GDM1 (cell line): ENCODE measurements around the gene CHST15.

Experiments used
- DNase-seq: peaks from one replicate; lab custom pipeline; 2025; lab: John Stamatoyannopoulos, UW

Gene CHST15

DNA sequence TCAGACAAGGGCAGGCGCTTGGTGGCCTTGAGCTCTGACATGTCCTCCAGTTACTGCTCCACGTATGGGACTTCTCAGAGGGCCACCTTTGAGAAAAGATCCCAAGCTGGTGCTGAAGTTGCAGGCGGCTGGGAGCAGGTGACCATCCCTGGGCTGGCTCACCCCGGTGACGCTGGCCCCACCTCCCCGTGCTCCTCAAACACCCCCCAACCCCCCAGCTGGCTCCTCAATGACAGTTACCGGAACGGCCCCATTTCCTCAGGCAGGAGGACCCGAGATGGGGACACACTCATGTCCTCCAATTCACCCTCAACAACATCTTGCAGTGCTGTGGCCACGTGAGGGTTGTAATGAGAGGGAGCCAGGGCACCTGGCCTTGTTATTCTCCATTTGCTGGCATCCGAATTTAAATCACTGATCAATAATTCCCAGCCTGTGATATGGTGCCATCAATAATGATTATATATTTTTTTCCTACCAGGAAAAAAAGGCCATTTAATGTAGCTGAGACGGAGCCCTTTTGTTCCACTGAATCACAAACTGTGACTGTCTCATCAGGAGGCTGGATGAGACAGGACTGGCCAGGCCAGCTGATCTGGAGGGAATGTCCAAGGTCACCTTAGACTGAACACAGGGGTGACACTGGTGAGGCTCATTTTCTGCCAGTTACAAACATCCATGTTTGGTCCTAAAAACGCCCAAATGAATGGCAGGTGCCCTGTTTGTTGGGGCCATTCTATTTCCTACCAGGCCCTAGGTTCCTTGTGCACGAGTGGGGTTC lies 64.5 kb downstream of the CHST15 start:
- no peak for DNase-seq

DNA sequence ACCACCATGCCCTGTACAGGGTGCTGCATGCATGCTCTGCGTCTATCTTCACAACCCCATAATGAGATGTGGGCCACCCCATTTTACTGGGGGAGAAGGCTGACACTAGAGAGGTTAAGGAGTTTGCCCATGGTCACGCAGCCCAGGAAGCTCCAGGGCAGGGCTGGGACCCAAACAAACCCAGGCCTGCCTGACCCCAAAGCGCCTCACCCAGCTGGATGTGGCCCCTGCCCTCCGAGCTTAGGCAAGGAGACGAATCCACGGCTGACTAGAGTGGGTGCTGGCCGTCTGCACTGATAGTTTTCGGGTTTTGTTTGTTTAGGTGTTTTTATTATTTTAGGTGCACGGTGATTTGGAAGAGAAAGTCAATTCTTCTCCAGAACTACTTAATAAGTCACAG lies 65.7 kb downstream of the CHST15 start:
- DNase-seq = no peak

DNA sequence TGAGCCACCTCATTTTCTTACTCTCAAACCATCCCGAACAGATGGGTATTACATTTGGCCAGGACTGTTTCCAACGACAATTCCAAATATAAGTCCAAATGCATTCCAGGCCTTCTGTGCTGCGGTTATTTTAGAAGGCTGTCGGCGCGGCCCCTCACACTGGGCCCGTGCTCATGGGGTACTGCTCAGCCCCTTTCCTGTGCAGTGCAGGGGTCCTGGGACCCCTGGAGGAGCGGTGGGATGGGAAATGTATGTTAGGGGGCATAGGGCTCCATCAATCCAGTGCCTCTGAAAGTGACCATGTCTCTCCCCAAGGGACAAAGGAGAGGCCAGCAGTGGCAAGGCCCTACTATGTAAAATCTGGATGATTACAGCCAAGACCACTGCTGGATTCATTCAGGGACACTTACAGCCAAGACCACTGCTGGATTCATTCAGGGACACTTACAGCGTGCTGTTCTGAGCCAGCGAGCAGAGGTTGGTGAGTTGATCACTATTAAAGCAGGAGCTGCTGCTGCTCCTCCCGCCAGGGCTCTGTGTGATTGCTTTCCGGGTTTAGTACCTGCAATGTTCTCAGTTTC lies 66.3 kb downstream of the CHST15 start:
- DNase-seq = no peak

DNA sequence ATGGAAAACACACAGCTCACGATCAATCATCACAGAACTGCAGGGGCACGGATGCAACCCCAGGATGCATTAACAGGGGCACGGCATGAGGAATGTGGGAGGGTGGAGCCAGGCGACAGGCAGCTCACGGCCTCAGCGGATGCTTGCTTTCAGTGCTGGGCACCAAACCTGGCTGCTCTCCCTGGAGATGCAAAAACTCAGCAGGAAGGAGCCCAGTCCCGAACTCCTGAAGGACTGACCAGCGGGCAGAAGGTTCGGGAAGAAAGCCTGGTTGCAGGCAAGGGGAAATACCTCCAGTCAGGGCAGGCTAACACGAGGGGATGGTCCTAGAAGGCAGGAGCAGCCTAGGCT lies 66.8 kb downstream of the CHST15 start:
- no peak for DNase-seq

DNA sequence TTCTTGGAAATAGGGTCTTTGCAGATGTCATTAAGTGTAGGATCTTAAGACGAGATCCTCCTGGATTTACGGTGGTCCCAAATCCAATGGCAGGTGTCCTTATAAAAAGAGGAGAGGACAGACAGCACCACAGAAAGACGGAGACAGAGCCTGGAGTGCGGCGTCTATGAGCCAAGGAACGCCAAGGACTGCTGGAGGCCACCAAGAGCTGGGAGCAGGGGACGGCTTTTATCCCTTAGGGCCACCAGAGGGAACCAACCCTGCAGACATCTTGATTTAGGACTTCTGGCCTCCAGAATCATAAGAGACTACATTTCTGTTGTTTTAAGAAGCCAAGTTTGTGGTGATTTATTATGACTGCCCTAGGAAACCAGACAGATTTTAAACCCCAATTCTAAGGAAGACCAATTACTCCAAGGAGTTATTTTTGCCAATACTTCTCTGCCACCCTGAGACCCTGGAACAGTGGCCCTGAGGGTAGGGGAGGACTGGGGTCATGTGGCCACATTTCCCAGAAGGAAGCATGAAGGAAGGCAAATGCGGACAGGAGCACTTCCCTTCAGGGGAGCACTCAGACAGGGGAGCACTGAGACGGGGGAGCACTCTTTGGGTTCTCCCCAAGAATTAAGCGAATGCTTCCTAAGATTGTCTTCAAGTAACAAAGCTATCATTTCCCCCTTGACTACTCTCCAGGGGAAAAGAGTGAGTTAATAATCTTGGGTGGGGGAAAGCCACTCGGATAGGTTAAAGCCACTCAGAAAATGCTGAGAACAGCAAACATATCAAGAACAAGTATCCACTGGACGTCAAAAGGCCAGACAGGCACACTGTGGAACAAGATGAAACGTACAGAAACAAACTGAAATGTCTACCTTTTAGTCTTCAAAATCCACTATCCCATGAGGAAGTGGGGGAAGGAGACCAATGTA lies 67.5 kb downstream of the CHST15 start:
- DNase-seq = no peak

DNA sequence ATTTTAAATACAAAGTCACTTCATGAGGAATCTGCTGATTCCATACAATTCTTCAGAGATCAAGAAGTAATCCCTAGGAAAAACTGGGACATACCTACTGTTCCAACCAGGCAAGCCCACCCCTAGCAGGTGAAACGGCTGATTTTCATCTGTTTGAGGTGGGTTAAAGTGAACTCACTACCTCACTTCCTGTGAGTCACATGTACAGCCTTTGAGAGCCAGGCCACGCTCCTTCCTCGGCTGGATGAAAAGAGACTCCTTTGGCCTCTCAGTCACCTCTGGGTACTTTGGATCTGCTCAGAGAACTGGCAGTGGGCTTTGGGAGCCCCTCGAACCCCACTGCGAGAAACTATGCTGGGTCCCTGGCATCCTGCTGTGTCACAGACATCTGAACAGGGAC lies 68.2 kb downstream of the CHST15 start:
- DNase-seq = no peak

DNA sequence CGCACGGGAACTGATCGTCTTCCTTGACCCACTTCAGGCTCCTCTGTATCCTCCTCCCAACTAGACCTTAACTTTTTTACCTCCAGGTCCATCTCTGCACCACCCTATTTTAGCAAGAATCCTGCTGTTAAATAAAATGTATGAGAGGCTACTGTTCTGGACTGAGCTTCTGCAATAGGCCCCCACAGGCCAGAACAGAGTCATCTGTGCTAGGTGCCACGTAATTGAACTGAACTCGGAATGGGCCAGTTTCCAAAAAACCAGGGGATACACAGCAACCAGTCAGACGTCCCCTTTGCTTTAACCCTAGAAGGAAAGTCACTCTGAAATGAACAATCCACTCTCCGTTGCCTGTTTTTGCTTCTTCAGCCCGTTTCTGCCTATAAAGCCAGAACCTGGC lies 71.3 kb downstream of the CHST15 start:
- DNase-seq = no peak

DNA sequence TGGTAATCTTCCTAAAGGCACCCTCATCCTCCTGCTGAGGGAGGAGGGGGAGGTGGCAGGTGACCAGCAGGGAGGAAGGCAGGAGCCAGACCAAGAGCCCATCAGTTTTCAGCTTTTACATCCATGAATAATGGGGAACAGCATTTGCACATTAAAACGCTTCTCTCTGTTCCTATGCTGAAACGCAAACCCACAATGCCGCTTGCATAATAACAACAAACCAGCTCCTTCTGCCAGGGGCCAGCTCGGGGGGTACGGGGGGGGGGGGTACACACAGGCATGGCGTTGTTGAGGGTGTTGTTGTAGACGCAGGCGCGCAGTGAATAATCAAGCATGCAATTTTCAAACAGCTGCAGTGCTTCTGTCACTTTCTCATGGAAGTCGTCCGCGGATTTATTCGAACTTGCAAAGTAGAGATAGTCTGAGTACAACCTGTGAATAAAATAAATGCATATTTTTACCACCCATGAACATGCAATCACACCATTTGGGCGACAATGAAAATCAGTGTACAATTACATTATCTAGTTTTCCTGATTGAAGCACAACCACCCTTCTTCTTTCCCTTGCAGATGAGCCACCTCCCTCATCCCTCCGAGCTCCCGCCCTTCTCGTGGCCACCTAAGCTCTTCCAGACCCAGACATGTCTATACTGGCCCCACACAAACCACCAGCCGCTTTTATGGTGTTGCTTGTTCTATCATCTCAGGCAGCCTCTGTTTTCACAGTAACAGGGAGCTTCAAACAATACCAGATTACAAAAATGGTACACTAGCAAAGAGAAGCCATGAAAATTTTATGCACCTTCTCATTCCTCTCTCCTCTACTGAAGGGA lies 72.2 kb downstream of the CHST15 start:
- no peak for DNase-seq

DNA sequence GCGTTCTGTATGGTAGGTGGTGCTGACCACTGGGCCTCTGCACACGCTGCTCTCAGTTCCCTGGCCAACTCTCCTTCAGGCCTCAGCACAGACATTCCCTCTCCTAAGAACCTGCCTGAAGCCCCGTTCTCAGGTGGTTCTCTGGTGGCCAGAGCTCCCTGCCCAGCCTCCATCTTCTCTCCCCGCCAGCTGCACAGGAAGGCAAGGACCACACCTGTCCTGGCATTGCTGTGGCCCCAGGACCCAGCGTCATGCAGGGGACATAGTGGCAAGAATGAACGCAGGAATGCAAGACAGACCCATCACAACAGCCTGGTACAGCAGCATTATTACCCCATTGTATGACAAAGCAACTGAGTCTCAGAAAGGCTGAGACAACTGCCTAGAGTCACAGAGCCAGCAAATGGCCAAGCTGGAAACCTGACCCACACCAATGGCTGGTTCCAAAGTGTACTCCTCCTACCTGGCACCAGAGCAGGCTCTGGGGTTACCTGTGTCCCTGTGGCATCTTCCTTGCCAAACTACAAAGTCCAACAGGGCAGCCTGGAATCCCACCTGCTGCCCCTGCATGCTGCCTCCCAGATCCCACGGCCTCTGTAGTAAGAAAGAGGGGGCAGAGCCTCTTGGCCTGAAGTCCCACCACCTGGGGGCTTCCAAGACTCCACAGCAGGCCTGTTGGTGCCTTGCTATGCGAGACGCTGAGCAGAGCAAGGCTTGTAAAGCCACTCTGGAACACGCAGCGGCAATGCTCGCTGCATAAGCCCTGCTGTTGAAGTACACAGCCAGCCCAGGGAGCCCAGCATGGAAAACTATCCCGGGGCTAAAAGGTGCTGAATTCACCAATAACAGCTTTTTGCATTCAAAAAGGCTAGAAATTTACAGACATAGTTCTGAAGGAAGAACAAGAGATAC lies 73.3 kb downstream of the CHST15 start:
- no peak for DNase-seq

DNA sequence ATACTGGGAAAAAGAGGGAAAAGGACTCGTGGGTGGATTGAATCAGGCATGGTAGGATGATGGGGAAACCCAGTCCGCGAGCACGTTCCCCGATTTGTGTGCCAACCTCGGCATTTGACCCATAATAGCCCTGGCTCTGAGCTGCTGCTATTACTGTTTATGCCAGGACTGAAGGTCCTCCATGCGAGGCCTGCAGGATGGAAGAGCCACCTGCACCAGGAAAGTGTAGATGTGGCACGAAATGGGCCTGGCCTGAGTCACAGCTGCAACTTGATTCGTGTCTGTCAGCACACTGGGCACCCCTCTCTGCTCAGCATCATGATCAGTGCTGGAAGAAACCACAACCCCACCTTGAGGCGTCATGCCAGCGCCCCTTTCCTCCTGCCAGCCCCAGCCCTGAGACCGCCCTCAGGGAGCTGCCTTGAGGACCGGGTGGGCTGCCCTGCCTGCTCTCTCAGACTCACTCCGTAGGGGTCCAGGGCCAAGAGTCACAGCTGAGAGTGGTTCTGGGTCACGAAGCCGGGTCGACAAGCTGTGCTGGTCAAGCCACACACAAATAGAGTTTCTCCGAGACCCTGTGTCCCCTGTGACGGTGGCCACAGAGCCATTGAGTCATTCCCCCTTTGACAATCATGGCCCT lies 74.4 kb downstream of the CHST15 start:
- DNase-seq = no peak

DNA sequence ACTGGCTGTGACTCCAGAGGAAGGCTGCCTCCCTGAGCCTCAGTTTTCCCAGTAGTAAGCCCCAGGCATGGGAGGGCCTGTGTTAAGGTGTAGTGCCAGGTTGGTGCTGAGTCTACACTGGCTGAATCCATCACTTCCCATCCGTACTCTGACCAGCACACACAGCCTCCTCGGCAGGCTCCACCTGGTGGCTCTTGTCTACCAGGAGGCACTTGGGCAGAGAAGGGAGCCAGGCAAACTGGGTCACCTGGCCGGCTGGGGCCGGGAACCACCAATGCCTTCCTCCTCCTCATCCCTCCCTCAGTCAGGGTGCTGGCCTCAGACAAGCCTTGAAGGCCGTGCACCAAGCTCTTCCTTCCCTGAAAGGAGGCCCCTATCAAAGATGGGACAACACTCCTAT lies 75.7 kb downstream of the CHST15 start:
- no peak for DNase-seq

DNA sequence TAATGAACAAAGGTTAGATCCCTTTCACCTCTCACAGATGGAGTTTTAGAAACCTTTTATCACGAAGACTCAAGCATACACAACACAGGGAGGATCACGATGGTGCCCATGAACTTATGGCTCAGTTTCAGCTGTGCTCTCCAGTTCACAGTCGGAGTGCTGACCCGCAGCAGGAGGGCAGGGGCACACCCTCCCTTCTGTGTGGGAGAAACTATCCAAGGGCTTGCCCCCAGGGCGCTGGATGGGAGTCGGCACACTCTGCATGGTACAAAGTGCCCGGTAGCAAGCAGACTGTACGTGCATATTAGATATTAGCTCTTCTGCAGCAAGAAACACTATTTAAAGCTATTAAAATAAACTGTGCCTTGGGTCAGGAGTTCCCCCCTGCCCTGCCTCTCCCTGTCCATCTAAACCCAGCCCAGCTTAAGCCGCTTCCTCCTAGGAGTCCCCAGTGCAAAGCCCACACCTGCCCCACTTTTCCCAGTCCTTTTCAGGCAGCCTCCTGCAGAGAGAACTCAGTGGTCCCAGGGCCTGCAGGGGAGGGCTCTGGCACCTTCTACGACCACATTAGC lies 76.5 kb downstream of the CHST15 start:
- DNase-seq = no peak

DNA sequence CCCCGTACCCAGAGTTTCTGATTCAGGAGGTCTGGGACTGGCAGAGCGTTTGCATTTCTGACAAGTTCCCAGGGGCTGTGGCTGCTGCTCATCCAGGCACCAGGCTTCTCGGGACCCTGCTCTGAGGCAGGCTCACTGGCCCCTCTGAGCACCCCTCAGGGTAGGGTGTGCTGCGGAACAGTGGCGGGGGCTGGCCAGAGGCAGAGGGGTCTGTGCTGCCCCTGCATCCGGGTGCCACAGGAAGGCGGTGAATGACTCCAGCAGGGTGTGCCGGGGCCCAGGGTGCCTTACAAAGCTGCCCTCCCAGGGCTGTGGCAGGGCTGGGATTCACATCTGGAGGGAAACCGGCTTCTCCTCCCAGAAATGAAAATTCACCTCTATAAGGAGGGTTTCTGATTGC lies 77.4 kb downstream of the CHST15 start:
- DNase-seq = no peak

DNA sequence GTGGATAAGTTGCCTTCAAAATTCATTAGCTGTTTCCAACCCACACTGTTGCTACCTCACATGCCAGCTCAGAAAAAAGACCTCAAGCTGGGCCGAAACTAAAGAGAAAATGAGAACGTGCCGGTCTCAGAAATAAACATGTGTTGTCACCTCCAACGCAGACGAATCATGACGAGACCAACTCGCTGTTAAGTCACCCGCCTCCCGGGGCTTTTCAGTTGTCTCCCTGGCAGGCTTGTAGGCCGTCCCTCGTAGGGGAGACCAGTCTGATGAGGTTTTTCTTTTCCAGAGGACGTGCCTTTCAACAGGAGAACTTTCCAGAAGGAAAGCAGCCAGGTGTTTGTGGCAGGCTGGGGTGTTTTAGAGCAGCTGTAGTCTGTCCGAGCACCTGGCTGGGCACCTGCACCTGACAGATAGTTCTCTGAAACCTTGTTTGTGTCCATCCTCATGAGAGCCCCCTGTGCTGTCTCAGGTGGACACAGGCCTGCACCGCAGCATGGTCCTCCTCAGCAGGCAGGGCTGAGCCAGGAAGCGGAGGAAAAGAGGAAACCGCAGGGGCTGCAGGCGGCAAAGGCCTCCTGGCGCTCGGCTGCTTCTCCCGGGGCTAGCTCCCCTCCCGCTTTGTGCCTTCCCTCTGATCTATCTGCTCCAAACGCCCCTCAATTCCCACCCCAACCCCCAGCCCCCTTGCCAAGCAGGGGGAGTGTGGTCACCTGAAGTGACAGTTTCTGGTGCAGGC lies 78.8 kb downstream of the CHST15 start:
- no peak for DNase-seq

DNA sequence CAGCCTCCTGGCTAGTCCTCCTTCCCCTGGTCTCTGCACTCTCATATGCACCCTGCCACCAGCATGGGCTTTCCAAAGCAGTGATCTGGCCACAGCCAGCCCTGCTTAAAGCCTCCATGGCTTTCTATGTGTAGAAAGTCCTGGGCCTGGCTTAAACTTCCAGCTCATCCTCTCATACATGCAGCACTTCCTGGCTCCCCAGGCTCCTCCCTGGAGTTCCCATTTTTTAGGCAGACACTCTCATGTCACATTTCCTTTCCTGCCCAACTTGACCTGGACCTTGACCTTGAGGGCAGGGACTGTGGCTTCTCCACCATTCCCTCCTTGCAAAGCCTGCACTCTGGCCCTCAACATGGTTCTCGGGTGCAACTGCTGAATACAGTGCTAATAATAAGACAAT lies 79.5 kb downstream of the CHST15 start:
- DNase-seq = no peak

DNA sequence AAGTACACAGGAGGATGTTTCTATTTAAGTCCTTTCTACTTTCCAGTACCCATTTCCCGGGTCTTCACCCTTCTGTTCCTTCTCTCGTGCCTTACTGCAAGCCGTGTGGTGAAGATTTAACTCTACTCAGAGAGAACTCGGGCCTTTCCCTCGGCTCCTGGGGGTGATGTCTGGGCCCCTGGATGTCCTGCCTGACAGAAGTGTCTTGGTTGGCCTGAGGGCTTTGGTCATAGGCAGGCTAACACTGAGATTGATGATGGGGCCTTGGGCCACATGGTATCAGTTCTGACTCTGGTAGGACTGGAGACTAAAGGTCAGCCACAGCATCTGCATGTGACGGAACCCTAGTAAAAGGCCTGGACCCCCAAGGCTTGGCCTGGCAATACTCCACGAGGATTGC lies 80.4 kb downstream of the CHST15 start:
- no peak for DNase-seq

DNA sequence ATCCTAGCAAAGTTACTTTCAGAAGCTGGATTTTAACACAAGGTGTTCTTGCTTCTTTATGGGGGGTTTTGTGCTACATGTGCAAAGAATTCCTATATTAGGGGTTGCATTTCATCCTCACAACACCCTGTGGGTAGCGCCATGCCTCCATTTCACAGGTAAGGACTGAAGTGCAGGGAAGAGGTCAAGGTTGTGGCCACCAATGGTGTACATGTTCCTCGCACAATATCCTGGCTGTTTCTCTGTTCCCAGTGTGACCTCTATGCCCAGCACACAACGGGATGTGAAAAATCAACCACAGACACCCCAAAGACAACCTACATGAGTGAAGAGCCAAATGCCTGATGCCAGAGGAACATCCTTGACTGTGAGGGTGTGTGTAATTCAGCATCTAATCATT lies 80.8 kb downstream of the CHST15 start:
- no peak for DNase-seq

DNA sequence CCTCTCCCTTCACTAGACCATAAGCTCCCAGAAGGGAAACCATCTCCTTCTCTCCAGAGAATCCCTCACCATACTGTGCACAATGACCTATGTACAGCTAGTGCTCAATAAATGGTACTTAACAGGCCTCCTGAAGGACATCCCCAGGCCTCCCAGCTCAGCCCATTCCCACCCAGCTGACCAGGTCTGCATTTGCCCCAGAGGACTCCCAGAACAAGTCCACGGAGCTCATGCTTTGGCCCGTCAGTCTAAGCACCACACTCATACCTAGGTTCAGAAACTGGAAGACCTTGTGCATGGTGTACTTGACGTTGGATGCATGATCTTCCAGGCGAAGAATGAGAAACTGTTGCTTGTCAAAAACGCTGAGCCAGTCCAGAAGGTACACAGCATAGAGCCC lies 81.3 kb downstream of the CHST15 start:
- no peak for DNase-seq

DNA sequence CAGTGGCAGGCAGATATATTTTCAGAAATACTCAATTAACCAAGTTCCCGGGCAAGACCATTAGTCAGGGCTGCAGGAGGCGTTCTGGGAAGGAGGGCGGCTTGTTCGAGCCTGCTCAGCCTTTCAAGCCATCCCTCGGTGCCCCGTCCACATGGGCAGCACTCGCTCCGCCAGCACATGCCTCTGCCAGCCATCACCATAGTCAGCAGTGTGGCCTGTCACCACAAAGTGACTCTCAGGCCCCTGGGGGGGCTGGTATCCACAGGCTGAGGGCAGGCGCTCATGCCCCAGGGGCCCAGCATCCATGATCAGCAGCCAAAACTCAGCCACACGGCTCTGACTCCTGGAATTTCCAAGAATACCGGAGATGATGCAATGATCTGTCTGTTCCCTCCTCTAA lies 81.9 kb downstream of the CHST15 start:
- DNase-seq = no peak
